Measurements from ENCODE around the gene SEMA6C. TPM values are rescaled to one million over a fixed set of nuclear protein-coding genes. Genes with fewer than 3 reads are reported as not detected.

Gene SEMA6C
- 40.1 TPM for total RNA-seq

DNA sequence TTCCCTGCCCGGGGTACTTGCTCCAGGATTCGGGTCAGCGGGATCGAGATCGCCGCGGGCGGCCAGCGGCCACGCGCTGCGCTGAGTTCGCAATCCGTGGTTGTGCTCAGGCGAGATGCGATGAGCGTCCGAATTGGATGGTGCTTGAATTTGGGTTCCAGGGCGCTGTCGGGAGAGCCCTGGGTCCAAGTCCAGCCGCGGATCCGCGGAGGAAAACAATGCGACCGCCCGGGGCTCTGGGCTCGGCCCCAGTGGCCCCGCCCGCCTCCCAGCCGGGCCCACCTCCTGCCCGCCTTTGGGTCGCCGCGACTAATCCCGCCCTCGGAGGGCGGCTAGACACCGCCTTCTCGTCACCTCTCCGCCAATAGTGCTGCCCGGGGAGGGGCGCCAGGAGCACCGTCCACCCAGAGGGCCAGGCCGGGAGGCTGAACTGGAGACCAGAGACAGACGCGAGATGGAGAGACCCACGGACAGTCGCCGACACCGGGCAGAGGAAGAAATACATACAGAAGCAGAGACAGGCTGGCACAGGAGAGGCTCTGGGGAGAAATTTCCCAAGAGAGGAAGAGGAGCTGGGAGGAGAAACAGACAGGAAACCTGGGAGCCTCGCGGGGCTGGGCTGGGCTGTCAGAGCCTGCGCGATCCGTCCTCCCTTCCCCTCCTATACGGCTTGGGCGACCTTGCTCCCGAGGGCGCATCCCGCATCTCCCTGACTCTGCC lies at the start of gene SEMA6C:
Gene SEMA6C (minus strand): TSS at position 220 of the 720 bp plus-strand sequence. CDS start 4,010 bp downstream, outside the sequence.

DNA sequence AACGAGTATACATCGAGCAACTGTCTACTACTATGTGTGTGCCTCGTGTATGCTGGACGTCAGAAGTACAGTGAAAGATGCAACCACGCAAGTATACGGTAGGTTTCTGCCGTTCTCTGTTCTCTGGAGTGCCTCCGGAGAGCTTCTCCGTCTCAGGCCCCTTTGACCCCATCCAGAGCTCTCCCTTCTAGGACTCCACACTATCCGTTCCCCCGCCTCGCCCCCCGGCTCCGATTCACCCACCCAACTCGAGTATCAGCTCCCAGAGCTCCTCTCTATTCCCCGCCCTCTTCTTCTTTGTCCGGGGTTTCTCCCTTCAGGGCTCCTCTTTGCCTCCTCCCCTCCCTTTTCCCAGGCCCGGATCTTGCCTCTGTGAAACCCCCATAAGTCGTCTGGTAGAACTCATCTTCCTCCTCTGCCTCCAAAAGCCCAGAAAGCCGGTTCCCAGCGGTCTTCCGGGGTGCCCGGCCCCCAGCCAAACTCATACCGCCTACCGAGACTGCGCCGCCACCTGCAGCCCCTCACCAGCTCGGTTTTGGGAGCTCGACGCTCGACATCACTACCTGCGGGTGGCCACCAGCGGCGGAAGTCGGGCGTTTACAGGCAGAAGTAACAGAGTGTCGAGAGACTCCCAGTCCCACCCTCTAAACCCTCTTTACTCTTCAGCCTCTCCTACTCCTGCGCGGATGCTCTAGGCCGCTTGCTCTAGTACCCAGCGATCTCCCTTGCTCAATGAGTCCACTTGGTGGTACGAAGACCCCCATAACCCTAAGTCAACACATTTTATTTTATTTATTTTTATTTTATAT lies 43.4 kb upstream of the SEMA6C start, which contains the start of gene VPS72:
Gene VPS72 (minus strand): TSS at position 561 of the 809 bp plus-strand sequence. CDS start 76 bp downstream, at position 485.

DNA sequence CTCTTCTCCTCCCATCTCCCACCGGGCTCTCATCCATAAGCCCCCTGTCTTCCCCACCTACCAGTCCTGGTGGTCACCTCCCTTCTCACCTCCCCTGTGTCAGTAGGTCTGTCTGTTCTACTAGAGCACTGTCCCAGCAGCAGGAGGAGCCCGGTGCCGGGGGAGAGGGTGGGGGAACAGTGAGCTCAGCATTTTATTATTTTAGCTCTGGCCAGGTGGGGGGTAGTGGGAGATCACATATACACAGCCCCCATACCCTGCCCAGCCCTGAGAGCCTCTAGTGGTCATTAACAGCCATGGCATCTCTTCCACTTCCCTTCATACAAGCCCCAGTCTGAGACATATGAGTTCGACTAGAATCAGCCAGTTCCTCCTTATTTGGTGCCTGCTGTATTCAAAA lies 29.4 kb upstream of the SEMA6C start, which contains the start of gene TMOD4:
Gene TMOD4 (minus strand): TSS at position 119 of the 400 bp plus-strand sequence. CDS start 1,106 bp downstream, outside the sequence.

DNA sequence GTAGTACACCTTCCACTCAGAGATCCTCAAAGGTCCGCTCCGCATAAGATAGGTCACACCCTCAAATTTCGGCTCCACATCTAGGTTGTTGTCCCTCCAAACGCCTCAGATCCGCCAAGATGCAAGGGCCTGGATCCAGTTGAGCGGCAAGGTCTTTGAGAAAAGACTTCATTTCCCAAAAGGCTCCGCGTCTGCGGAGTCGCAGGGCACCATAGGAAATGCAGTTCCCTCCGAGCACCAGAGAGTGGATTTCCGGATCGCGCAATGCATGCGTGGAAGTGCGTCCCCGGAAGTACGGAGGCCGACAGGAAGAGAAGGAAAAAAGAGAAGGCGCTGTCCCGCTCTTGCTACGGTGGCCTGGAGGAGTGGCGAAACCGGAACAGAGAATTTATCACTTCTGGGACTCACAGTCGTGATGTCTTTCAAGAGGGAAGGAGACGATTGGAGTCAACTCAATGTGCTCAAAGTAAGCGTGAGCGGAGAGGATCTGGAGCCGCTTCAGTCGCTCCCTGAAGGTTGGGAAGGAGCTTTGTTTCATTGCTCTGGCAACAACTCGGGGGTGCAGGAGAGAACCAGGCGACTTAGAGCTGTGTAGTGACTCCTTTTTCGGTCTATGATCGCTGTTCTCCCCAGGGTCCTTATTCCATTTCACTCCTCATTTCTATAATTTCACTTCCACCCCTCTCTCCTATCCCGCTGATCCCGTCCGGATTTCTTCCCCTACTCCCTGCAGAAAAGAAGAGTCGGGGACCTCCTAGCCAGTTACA lies 19.5 kb upstream of the SEMA6C start, which contains the start of the genes LYSMD1 and SCNM1:
Gene LYSMD1 (minus strand): TSS at position 165 of the 767 bp plus-strand sequence. CDS start 644 bp downstream, outside the sequence.
Gene SCNM1 (plus strand): TSS at position 407 of the 767 bp plus-strand sequence. CDS start 9 bp downstream, at position 416.

DNA sequence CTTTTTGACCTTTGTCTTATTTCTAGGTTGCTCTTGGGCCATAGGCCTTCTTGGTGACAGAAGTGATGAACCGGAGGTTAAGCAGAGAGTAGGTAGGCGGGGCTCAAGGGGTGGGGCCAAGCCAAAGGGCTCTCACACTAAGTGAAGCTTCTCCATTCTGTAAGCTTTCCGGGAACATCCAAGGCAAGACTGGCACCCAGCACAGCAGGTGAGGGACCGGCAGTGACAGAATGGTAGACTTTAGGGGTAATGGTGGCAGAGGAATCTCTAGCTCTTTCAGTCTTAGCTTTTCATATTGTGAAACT lies 10.0 kb upstream of the SEMA6C start, which contains the start of gene TNFAIP8L2:
Gene TNFAIP8L2 (plus strand): TSS at position 135 of the 305 bp plus-strand sequence. CDS start 2,049 bp downstream, outside the sequence.

Other genes with a start within 250 kb of the SEMA6C start
- 78.3 TPM for gene SETDB1, start 220.3 kb downstream of the SEMA6C start, total RNA-seq
- gene CERS2, start 171.8 kb downstream of the SEMA6C start, total RNA-seq: 36.0 TPM
- not detected for gene ANXA9, start 164.3 kb downstream of the SEMA6C start, total RNA-seq
- 14.4 TPM for gene MINDY1, start 139.7 kb downstream of the SEMA6C start, total RNA-seq
- 25.0 TPM for gene PRUNE1, start 138.2 kb downstream of the SEMA6C start, total RNA-seq
- gene BNIPL, start 110.0 kb downstream of the SEMA6C start, total RNA-seq: 0.31 TPM
- gene C1orf56, start 98.9 kb downstream of the SEMA6C start, total RNA-seq: 4.1 TPM
- gene CDC42SE1, start 87.0 kb downstream of the SEMA6C start, total RNA-seq: 44.1 TPM
- 72.9 TPM for gene MLLT11, start 86.2 kb downstream of the SEMA6C start, total RNA-seq
- 13.8 TPM for gene GABPB2, start 75.9 kb downstream of the SEMA6C start, total RNA-seq
- gene TNFAIP8L2, start 10.0 kb upstream of the SEMA6C start, total RNA-seq: 0.94 TPM
- 17.2 TPM for gene LYSMD1, start 19.3 kb upstream of the SEMA6C start, total RNA-seq
- gene SCNM1, start 19.5 kb upstream of the SEMA6C start, total RNA-seq: 23.2 TPM
- gene TMOD4, start 29.4 kb upstream of the SEMA6C start, total RNA-seq: not detected
- gene VPS72, start 43.6 kb upstream of the SEMA6C start, total RNA-seq: 63.2 TPM
- gene PIP5K1A, start 51.9 kb upstream of the SEMA6C start, total RNA-seq: 95.8 TPM
- gene PSMD4, start 108.1 kb upstream of the SEMA6C start, total RNA-seq: 82.3 TPM
- 8.8 TPM for gene ZNF687, start 135.7 kb upstream of the SEMA6C start, total RNA-seq
- 39.1 TPM for gene PI4KB, start 180.8 kb upstream of the SEMA6C start, total RNA-seq
- 31.3 TPM for gene RFX5, start 200.6 kb upstream of the SEMA6C start, total RNA-seq
- 5.3 TPM for gene SELENBP1, start 226.1 kb upstream of the SEMA6C start, total RNA-seq

All from parietal lobe (tissue), 1 donor.